ENCODE measurements around the gene NUCKS1. TPM values are rescaled to one million over a fixed set of nuclear protein-coding genes. Genes with fewer than 3 reads are reported as not detected.

Gene NUCKS1
- total RNA-seq, 1 experiment from 2014 or later, result 427 TPM

DNA sequence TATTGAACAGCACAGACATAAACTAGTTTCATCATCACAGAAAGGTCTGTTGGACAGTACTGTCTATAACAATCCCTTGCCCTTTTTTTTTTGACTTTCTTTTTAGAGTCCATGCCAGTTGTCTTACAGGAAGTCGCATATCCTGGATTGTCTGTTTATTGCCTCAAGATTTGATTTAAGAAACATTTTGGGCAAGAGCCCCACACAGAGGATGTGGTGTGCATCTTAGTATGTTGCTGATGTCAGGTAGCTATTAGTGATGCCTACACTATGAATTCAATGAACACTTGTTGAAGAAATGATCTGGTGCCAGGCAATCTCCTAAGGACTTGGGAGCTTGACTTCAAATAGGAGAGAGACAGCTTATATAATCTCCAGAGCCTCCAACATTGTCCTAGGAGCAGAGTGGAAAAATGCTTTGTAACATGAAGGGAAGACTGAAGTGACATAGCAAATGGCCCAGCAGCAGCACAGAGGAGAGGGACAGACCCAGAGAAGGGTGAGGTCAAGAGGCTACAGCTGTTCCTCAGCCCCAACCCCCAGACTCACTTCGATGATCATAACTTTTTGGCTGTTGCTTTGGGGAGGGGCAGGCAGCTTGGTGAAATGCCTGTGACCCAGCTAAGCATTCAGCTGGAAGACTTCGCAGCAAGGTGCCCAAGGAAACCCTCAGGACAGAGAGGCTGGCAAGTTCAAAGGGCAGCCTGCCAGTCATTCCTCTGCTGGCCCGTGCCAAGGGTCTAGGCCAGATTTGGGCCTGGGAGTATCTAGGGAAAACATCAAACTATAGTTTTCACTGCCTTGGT is 32.8 kb upstream of the NUCKS1 start:
- Mint-ChIP-seq H3K27ac (peak overlapping the region in 1 of 3 experiments; percentile 17; a peak in 1 of 7 replicates), H3K27me3 (ENCODE audit: low read depth) (peaks cover 2% of the 10 kb centered on the region), H3K36me3 (ENCODE audit: insufficient read depth in 1 of 3, low read depth in 3 of 3) (no peaks in the 10 kb centered on the region), H3K4me3 (no peak overlapping the region), H3K4me1 (no peaks in the 10 kb centered on the region), H3K9me3 (no peaks in the 10 kb centered on the region; a peak in 1 of 5 replicates)
- Histone ChIP-seq H3K4me2 (ENCODE audit: insufficient read depth, insufficient read length, low read length) (no peak overlapping the region), H4K20me1 (ENCODE audit: control insufficient read depth, insufficient read depth, insufficient read length) (no peaks in the 10 kb centered on the region), H2BK5ac (ENCODE audit: insufficient read length, low read length) (no peak overlapping the region), H2BK15ac (ENCODE audit: low read depth, low read length) (no peak overlapping the region), H2AFZ (ENCODE audit: low read length) (no peak overlapping the region), H3K9ac (ENCODE audit: extremely low read depth, insufficient read length, low read length) (no peak overlapping the region), H4K91ac (ENCODE audit: insufficient read length, low read depth, low read length) (no peak overlapping the region), H3K4me1 (ENCODE audit: insufficient read depth, low read length) (no peaks in the 10 kb centered on the region), H3K56ac (ENCODE audit: insufficient read length, low read depth, low read length) (no peak overlapping the region), H3K4ac (ENCODE audit: low read depth, low read length) (no peak overlapping the region), H3K23me2 (ENCODE audit: insufficient read length, low read depth, low read length, poor library complexity, severe bottlenecking) (no peaks in the 10 kb centered on the region), H4K5ac (ENCODE audit: insufficient read length, low read depth, low read length) (no peak overlapping the region), H3K79me2 (ENCODE audit: insufficient read depth, low read length) (no peaks in the 10 kb centered on the region), H2AK5ac (ENCODE audit: insufficient read length, low read length) (no peak overlapping the region), H3T11ph (ENCODE audit: low read length) (no peak overlapping the region), H2BK12ac (ENCODE audit: insufficient read length, low read depth, low read length) (no peak overlapping the region), H3K23ac (ENCODE audit: insufficient read length, low read depth, low read length) (no peak overlapping the region), H2BK20ac (ENCODE audit: low read depth, low read length, poor library complexity, severe bottlenecking) (no peak overlapping the region), H3K9me3 (ENCODE audit: control insufficient read depth, low read depth, low read length) (no peaks in the 10 kb centered on the region), H3K27ac (ENCODE audit: insufficient read length, low read depth, low read length) (no peak overlapping the region), H4K8ac (replicated peaks; ENCODE audit: insufficient read length, low read depth, low read length) (no peak overlapping the region), H2BK120ac (ENCODE audit: low read depth, low read length, poor library complexity, severe bottlenecking) (no peak overlapping the region), H3K79me1 (ENCODE audit: insufficient read depth, low read depth, low read length, poor library complexity, severe bottlenecking) (no peaks in the 10 kb centered on the region), H3K18ac (ENCODE audit: insufficient read length, low read depth, low read length) (no peak overlapping the region), H3K14ac (ENCODE audit: insufficient read depth, low read length) (no peak overlapping the region; the same call in 1 of the 2 replicates), H3K27me3 (ENCODE audit: insufficient read depth, low read length) (no peaks in the 10 kb centered on the region)
- DNase-seq, result no peak
- WGBS (ENCODE audit: extremely low coverage, insufficient read length, low lambda C conversion rate), result no CpG with 5 or more reads among the region's 4 CpGs
- TF ChIP-seq, protein P1, sequence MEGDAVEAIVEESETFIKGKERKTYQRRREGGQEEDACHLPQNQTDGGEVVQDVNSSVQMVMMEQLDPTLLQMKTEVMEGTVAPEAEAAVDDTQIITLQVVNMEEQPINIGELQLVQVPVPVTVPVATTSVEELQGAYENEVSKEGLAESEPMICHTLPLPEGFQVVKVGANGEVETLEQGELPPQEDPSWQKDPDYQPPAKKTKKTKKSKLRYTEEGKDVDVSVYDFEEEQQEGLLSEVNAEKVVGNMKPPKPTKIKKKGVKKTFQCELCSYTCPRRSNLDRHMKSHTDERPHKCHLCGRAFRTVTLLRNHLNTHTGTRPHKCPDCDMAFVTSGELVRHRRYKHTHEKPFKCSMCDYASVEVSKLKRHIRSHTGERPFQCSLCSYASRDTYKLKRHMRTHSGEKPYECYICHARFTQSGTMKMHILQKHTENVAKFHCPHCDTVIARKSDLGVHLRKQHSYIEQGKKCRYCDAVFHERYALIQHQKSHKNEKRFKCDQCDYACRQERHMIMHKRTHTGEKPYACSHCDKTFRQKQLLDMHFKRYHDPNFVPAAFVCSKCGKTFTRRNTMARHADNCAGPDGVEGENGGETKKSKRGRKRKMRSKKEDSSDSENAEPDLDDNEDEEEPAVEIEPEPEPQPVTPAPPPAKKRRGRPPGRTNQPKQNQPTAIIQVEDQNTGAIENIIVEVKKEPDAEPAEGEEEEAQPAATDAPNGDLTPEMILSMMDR (conservative IDR thresholded peaks at IDR 0.05), result no peak

All from H9 (cell line).